ENCODE results near the gene ANKRD63.

- TF ChIP-seq CTCF (IDR thresholded peaks at IDR 0.05; ENCODE audit: low read depth, low read length) (no peak), POLR2A (IDR thresholded peaks at IDR 0.05; ENCODE audit: extremely low read depth, insufficient read length) (no peak), MYC (IDR thresholded peaks at IDR 0.05; ENCODE audit: low read depth, low read length) (no peak)
Observed at GRCh38 chr15:40278026-40278425, 4.8 kb downstream of the ANKRD63 start.

Measured in NB4 (cell line).